CD4-positive, alpha-beta T cell (primary cell): Measurements from ENCODE around the gene GMPPB. TPM values are rescaled to one million over a fixed set of nuclear protein-coding genes. Genes with fewer than 3 reads are reported as not detected.
"Not testable (repeated sequence)": the region's sequence is repeated elsewhere in the genome, so short reads cannot be mapped to it uniquely, and the experiment has no call there.

ENCODE experiments used
- ATAC-seq: fragments of 200-7000 bp; cut with Tn5 transposase; one replicate; pipeline ENCODE4 v1.10.0; 2022; ENCODE audit warnings: mild to moderate bottlenecking; ENCODE audit not compliant: poor library complexity
- CTCF ChIA-PET: fragments of 350-600 bp; sonication (Branson Sonifier 250); formaldehyde crosslinking; loops from one replicate; lab custom pipeline; 2021; ENCODE audit warnings: antibody characterized with exemption, inconsistent platforms; lab: Charles Lee
- POLR2A ChIA-PET: fragments of 350-600 bp; sonication (Branson Sonifier 250); formaldehyde crosslinking; loops from one replicate; lab custom pipeline; 2021; ENCODE audit warnings: antibody characterized with exemption, inconsistent platforms; lab: Charles Lee
- DNase-seq, 14 experiments: peaks; one replicate each; pipeline ENCODE4 v3.0.0-alpha.2; 2013 to 2020; ENCODE audit warnings: mixed read lengths in 2 of 14
- H3K27ac ChIP-seq, 2 donors: one replicate each; pipeline versions ENCODE4 v1.5.1 to v1.7.0; 2013; ENCODE audit warnings: low read length in 2 of 2, low read depth in 1 of 2, mild to moderate bottlenecking in 1 of 2
- H3K27me3 ChIP-seq, 2 experiments: 1 replicate in 1 of 2; 2 replicates in 1 of 2; pipeline versions ENCODE4 v1.6.1 to v1.7.0; 2013; ENCODE audit warnings: low read length in 2 of 2, control low read depth in 1 of 2, mild to moderate bottlenecking in 1 of 2, moderate library complexity in 1 of 2; ENCODE audit not compliant: insufficient read depth in 2 of 2, control insufficient read depth in 1 of 2
- H3K36me3 ChIP-seq: one replicate; pipeline ENCODE4 v1.6.1; 2013; ENCODE audit warnings: low read length, control low read depth; ENCODE audit not compliant: insufficient read depth
- H3K4me1 ChIP-seq: one replicate; pipeline ENCODE4 v1.6.1; 2013; ENCODE audit warnings: low read length, control low read depth; ENCODE audit not compliant: insufficient read depth
- H3K4me3 ChIP-seq: one replicate; pipeline ENCODE4 v1.5.1; 2013; ENCODE audit warnings: mild to moderate bottlenecking, low read length, moderate library complexity
- H3K9me3 ChIP-seq, 2 experiments: 1 replicate in 1 of 2; 2 replicates in 1 of 2; pipeline versions ENCODE4 v1.6.1 to v1.7.0; 2013; ENCODE audit warnings: low read length in 2 of 2, mild to moderate bottlenecking in 2 of 2, control low read depth in 1 of 2, moderate library complexity in 1 of 2; ENCODE audit not compliant: control insufficient read depth in 1 of 2, insufficient read depth in 1 of 2
- H3K27ac Mint-ChIP-seq: one replicate; pipeline ENCODE4 v1.8.0; 2020; ENCODE audit warnings: mixed read lengths
- H3K27me3 Mint-ChIP-seq: one replicate; pipeline ENCODE4 v1.8.0; 2021; ENCODE audit warnings: mixed read lengths
- H3K36me3 Mint-ChIP-seq: one replicate; pipeline ENCODE4 v1.8.0; 2021; ENCODE audit warnings: low read depth, mixed read lengths
- H3K4me1 Mint-ChIP-seq: one replicate; pipeline ENCODE4 v1.8.0; 2021; ENCODE audit warnings: low read depth, mixed read lengths
- H3K4me3 Mint-ChIP-seq: one replicate; pipeline ENCODE4 v1.8.0; 2020; ENCODE audit warnings: mild to moderate bottlenecking, mixed read lengths
- H3K9me3 Mint-ChIP-seq: one replicate; pipeline ENCODE4 v1.8.0; 2020; ENCODE audit warnings: mixed read lengths
- intact Hi-C, 2 experiments: fragments of 100-400 bp; cut with DNase I in 1 of 2; cut with micrococcal nuclease in 1 of 2; formaldehyde crosslinking; loops; one replicate each; pipeline versions ENCODE4 v1.15.1 to v1.9.0; 2023 to 2025; cut with DNase I, micrococcal nuclease
- total RNA-seq, 174 experiments: library from RNA in 2 of 174; stranded (reverse) in 2 of 174; gene quantifications; one replicate each; pipeline ENCODE4 v1.2.3 and lab custom pipeline; 2021 to 2026

GMPPB gene
- total RNA-seq, 2 experiments from 2014 or later, result 39.0 to 41.4 TPM

DNA sequence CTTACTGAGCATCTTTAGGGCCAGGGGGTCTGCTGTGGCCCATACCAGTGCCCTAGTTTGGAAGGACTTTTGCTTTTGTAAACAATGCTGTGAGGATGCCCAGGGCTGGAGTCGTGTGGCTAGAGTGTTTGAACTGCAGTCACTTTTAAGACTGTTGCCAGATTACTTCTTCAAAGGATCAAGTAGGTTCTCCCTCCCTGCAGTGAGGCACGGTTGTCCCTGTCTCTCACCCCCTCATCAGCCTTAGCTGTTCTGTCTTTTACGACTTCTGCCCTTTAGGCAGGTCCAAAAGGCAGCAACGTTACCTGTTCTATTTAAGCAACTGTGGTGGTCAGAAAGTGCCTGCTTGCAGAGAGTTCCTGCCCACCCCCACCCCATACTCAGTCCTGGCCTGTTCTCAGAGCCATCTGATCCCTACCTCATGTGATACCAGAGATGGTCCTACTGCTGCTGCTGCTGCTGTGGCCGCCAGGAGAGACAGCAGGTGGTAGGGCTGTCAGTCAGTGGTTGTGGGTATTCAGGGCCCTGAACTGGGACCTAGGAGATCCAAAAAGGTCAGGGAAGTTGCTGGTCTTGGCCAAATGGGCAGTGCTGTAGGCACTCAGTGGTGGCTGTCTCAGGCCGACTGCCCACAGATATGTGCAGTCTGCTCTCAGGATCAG is 29.2 kb downstream of the GMPPB start:
- CTCF ChIA-PET, H3K27ac Mint-ChIP-seq, H3K4me3 Mint-ChIP-seq, H3K9me3 Mint-ChIP-seq, intact Hi-C loops, H3K27me3 Mint-ChIP-seq, H3K4me3 ChIP-seq, DNase-seq, H3K27me3 ChIP-seq, H3K9me3 ChIP-seq, ATAC-seq, H3K27ac ChIP-seq: not testable (repeated sequence)
- Mint-ChIP-seq H3K4me1 (peaks cover 31% of the 10 kb centered on the region), H3K36me3 (peaks cover 16% of the 10 kb centered on the region)
- H3K36me3 ChIP-seq, result peaks cover 16% of the 10 kb centered on the region
- POLR2A ChIA-PET, result interaction anchor here (0.6 to 0.7 kb wide), 2 partner anchors 210 to 999 kb away, joined by 3 read pairs; no protein-coding TSS in a partner anchor
- H3K4me1 ChIP-seq, result peaks cover 21% of the 10 kb centered on the region

DNA sequence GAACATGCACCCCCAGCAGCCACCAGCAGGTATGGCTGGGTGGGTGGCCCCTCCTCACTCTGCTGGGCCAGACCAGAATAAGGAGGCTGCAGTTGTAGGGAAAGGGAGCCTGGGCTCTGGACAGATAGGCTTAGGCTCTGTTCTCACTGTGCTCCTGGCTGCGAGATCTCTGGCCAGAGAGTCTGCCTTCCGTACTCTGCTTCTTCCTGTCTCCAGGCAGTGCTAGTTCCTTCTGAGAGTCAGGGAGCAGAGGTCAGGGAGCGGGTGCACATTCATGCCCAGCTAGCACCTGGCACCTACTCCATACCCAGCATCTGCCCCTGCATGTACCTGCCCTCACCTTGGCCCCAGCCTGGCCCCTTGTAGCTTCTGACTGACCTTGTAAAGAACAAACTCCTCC is 32.3 kb downstream of the GMPPB start:
- H3K4me3 ChIP-seq, H3K36me3 ChIP-seq, DNase-seq, ATAC-seq, CTCF ChIA-PET, H3K9me3 Mint-ChIP-seq, H3K27ac ChIP-seq, H3K27me3 Mint-ChIP-seq, H3K27ac Mint-ChIP-seq, intact Hi-C loops, POLR2A ChIA-PET, H3K27me3 ChIP-seq, H3K9me3 ChIP-seq: not testable (repeated sequence)
- peaks cover 42% of the 10 kb centered on the region for H3K4me1 ChIP-seq
- peaks cover 12% of the 10 kb centered on the region for H3K36me3 Mint-ChIP-seq
- peak overlapping the region; percentile 97 for H3K4me3 Mint-ChIP-seq
- peaks cover 43% of the 10 kb centered on the region for H3K4me1 Mint-ChIP-seq

DNA sequence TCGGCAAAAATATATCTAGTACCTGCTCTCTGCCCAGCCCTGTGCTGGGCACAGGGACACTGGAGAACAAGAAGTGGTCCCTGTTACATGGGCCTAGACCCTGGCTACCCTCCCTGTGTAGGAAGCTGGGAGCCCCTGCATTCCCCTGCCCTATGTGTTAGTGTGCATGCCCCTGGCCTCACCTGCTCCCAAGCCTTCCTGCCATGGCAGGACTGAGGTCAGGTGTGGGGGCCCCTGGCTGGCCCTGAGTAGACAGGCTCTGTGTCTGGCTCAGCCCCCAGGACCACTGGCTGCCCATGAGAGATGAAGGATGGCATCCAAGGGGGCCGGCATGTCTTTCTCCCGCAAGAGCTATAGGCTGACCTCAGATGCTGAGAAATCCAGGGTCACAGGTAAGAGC is 32.9 kb downstream of the GMPPB start:
- H3K27ac ChIP-seq, intact Hi-C loops, H3K27me3 ChIP-seq, DNase-seq, H3K36me3 ChIP-seq, POLR2A ChIA-PET, H3K4me3 ChIP-seq, ATAC-seq, H3K9me3 ChIP-seq, H3K9me3 Mint-ChIP-seq, H3K27me3 Mint-ChIP-seq, CTCF ChIA-PET: not testable (repeated sequence)
- Mint-ChIP-seq H3K4me3 (peak overlapping the region; percentile 97), H3K4me1 (peaks cover 43% of the 10 kb centered on the region), H3K27ac (peak overlapping the region; percentile 5), H3K36me3 (peaks cover 12% of the 10 kb centered on the region)
- peaks cover 48% of the 10 kb centered on the region for H3K4me1 ChIP-seq

DNA sequence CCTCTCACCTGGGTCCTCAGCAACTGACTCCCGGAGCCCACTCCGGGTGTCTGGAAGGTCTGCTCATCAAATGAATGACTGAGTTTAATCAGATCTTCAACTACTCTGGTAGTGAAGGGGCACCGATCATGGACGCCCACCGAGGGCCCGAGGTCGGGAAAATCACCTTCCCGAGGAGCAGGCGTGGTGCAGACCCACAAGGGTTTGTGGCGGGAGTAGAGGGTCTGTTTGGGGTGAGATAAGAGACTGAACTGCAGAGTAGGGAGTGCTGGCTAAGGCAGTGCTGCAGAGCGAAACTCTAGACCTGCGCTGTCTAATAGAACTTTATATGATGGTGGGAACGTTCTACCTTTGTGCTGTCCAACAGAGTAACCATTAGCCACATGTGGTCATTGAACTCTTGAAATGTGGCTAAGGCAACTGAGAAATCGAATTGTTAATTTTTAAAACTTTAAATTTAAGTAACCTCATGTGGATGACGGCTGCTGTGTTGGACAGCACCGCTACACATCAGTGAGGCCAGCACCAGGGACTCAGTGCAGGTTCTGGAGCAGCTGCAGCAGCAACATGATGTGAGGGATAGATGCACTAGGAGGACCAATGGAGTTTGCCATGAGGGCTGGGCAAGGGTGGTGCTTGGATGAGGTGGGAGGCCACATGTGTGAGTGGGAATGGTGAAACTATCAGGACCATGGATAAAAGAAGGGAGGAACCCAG is 33.7 kb downstream of the GMPPB start:
- peak overlapping the region; percentile 98 for H3K4me3 ChIP-seq
- peak overlapping the region; percentile 91 for H3K27ac Mint-ChIP-seq
- CTCF ChIA-PET, H3K27me3 ChIP-seq, H3K27me3 Mint-ChIP-seq, H3K36me3 ChIP-seq, ATAC-seq, DNase-seq, H3K9me3 ChIP-seq, H3K9me3 Mint-ChIP-seq: not testable (repeated sequence)
- peaks cover 49% of the 10 kb centered on the region for H3K4me1 ChIP-seq
- H3K4me1 Mint-ChIP-seq, result peaks cover 43% of the 10 kb centered on the region
- POLR2A ChIA-PET, result interaction anchor here (1.0 kb wide), 1 partner anchor 87 kb away, joined by 3 read pairs; no protein-coding TSS in a partner anchor
- peaks cover 12% of the 10 kb centered on the region for H3K36me3 Mint-ChIP-seq
- H3K27ac ChIP-seq, result peak overlapping the region in 1 of 2 donors; percentile 30
- intact Hi-C loops, result loop anchor here in 1 of 2 experiments (2.0 kb wide), 1 partner anchor 17 kb away; no protein-coding TSS in a partner anchor
- H3K4me3 Mint-ChIP-seq, result peak overlapping the region; percentile 97
